SK-N-SH treated with all-trans-retinoic acid at 6 μM for 48 hours (cell line): ENCODE measurements around the gene PFKP.

Experiments
- ATAC-seq: fragments of 200-7000 bp; cut with Tn5 transposase; 3 replicates; pipeline ENCODE4 v1.9.1; 2020; ENCODE audit warnings: mild to moderate bottlenecking, moderate library complexity
- ARNTL ChIP-seq: fragments of 450-650 bp; formaldehyde crosslinking; IDR thresholded peaks from 2 replicates; pipeline ENCODE4 v1.5.0; 2020; ENCODE audit warnings: low read depth, mild to moderate bottlenecking, moderate library complexity, borderline replicate concordance
- BACH2 ChIP-seq: fragments of 250-450 bp; sonication (Bioruptor Pico); IDR thresholded peaks from 2 replicates; pipeline ENCODE4 v1.9.0; 2021; ENCODE audit warnings: mild to moderate bottlenecking, borderline replicate concordance
- CSDC2 ChIP-seq: fragments of 250-450 bp; sonication (Bioruptor Pico); IDR thresholded peaks from 2 replicates; pipeline ENCODE4 v1.5.0; 2020; ENCODE audit warnings: mild to moderate bottlenecking, moderate library complexity
- ESRRG ChIP-seq: fragments of 250-450 bp; sonication (Bioruptor Pico); IDR thresholded peaks from 2 replicates; pipeline ENCODE4 v1.6.1; 2021; ENCODE audit warnings: mild to moderate bottlenecking
- GLIS3 ChIP-seq: fragments of 250-450 bp; sonication (Bioruptor Pico); IDR thresholded peaks from 2 replicates; pipeline ENCODE4 v1.5.0; 2020; ENCODE audit warnings: mild to moderate bottlenecking, moderate library complexity
- ISL1 ChIP-seq: fragments of 250-450 bp; sonication (Bioruptor Pico); IDR thresholded peaks from 2 replicates; pipeline ENCODE4 v2.1.2; 2022; ENCODE audit warnings: mild to moderate bottlenecking, moderate library complexity
- OSR1 ChIP-seq: fragments of 250-450 bp; sonication (Bioruptor Pico); IDR thresholded peaks from 2 replicates; pipeline ENCODE4 v1.8.0; 2022; ENCODE audit warnings: moderate library complexity, mild to moderate bottlenecking, inconsistent platforms
- RARB ChIP-seq: fragments of 250-450 bp; sonication (Bioruptor Pico); IDR thresholded peaks from 2 replicates; pipeline ENCODE4 v1.8.0; 2021; ENCODE audit warnings: mild to moderate bottlenecking, moderate library complexity
- SNAI2 ChIP-seq: fragments of 250-450 bp; sonication (Bioruptor Pico); IDR thresholded peaks from 2 replicates; pipeline ENCODE4 v1.5.0; 2020; ENCODE audit warnings: mild to moderate bottlenecking, moderate library complexity
- TCF4 ChIP-seq: fragments of 250-450 bp; sonication (Bioruptor Pico); IDR thresholded peaks from 2 replicates; pipeline ENCODE4 v1.8.0; 2021; ENCODE audit warnings: mild to moderate bottlenecking, moderate library complexity, borderline replicate concordance
- TOX ChIP-seq: fragments of 250-450 bp; sonication (Bioruptor Pico); IDR thresholded peaks from 2 replicates; pipeline ENCODE4 v1.8.0; 2021; ENCODE audit warnings: mild to moderate bottlenecking, moderate library complexity, borderline replicate concordance
- ZC3H10 ChIP-seq: fragments of 250-450 bp; sonication (Bioruptor Pico); IDR thresholded peaks from 2 replicates; pipeline ENCODE4 v1.5.1; 2021; ENCODE audit warnings: mild to moderate bottlenecking, moderate library complexity
- ZFP3 ChIP-seq: fragments of 250-450 bp; sonication (Bioruptor Pico); IDR thresholded peaks from 2 replicates; pipeline ENCODE4 v1.5.0; 2020; ENCODE audit warnings: mild to moderate bottlenecking, moderate library complexity
- ZFP30 ChIP-seq: fragments of 450-650 bp; formaldehyde crosslinking; IDR thresholded peaks from 2 replicates; pipeline ENCODE4 v1.5.0; 2022; ENCODE audit warnings: mild to moderate bottlenecking, moderate library complexity
- ZNF565 ChIP-seq: fragments of 450-650 bp; formaldehyde crosslinking; conservative IDR thresholded peaks from 2 replicates; pipeline ENCODE4 v1.5.0; 2020; ENCODE audit warnings: low read depth, mild to moderate bottlenecking, moderate library complexity
- ZNF70 ChIP-seq: fragments of 450-650 bp; formaldehyde crosslinking; IDR thresholded peaks from 2 replicates; pipeline ENCODE4 v1.5.0; 2020; ENCODE audit warnings: mild to moderate bottlenecking, moderate library complexity
- ZNF8 ChIP-seq: fragments of 450-650 bp; formaldehyde crosslinking; IDR thresholded peaks from 2 replicates; pipeline ENCODE4 v1.5.0; 2020; ENCODE audit warnings: mild to moderate bottlenecking, moderate library complexity
- TF ChIP-seq, protein P1 (sequence below): fragments of 250-450 bp; sonication (Bioruptor Pico); IDR thresholded peaks from 2 replicates; pipeline ENCODE4 v1.8.0; 2020; ENCODE audit warnings: mild to moderate bottlenecking, moderate library complexity, borderline replicate concordance
- TF ChIP-seq, protein P2 (sequence below): fragments of 250-450 bp; sonication (Bioruptor Pico); IDR thresholded peaks from 2 replicates; pipeline ENCODE4 v1.5.0; 2020; ENCODE audit warnings: mild to moderate bottlenecking, moderate library complexity
- TF ChIP-seq, protein P3 (sequence below): fragments of 250-450 bp; sonication (Bioruptor Pico); IDR thresholded peaks from 2 replicates; pipeline ENCODE4 v1.5.1; 2021; ENCODE audit warnings: mild to moderate bottlenecking, moderate library complexity
- TF ChIP-seq, protein P4 (sequence below): fragments of 250-450 bp; sonication (Bioruptor Pico); IDR thresholded peaks from 2 replicates; pipeline ENCODE4 v1.8.0; 2021; ENCODE audit warnings: low read depth, mild to moderate bottlenecking, moderate library complexity, borderline replicate concordance

PFKP gene

DNA sequence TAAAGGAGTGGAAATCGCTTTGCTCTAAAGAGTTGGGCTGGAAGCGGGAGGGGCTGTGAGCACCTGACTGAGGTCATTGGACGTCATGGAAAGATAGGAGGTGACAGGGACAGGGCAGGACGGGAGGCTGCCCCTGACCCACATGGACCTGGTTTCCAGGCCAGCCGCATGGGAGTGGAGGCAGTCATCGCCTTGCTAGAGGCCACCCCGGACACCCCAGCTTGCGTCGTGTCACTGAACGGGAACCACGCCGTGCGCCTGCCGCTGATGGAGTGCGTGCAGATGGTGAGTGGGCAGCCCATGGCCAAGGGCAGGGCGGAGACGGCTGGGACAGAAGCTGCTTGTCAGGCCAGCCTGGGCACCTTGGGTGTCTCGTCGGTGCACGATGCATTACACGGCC is 41.8 kb downstream of the PFKP start:
- no peak for ATAC-seq
- TF ChIP-seq RARB, result no peak
- no peak for TF ChIP-seq CSDC2 (CRISPR knock-in tag)
- no peak for TF ChIP-seq ESRRG (CRISPR knock-in tag)
- TF ChIP-seq TOX (CRISPR knock-in tag), result no peak
- TF ChIP-seq ZNF8, result no peak
- TF ChIP-seq BACH2 (CRISPR knock-in tag), result no peak
- TF ChIP-seq ZNF70 (CRISPR knock-in tag), result no peak

DNA sequence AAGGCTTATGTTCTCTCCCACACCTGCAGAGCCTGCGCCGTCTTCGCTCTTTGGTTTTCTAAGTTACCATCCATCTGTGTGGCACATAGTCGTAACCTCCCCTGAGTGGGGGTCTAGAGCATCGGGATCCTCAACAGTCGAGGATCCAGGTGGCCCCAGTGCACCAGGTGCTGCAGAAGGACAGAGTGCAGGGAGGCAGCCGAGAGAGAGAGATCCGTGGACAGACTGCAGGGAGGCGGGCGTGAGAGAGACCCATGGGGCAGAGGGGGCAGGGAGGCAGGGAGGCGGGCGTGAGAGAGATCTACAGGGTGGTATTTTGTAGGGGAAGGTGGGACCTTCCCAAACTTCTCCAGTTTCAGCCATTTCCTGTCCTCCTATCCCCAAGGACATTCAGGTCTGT is 42.3 kb downstream of the PFKP start:
- TF ChIP-seq ZNF565 (CRISPR knock-in tag), result no peak
- TF ChIP-seq, protein P1, sequence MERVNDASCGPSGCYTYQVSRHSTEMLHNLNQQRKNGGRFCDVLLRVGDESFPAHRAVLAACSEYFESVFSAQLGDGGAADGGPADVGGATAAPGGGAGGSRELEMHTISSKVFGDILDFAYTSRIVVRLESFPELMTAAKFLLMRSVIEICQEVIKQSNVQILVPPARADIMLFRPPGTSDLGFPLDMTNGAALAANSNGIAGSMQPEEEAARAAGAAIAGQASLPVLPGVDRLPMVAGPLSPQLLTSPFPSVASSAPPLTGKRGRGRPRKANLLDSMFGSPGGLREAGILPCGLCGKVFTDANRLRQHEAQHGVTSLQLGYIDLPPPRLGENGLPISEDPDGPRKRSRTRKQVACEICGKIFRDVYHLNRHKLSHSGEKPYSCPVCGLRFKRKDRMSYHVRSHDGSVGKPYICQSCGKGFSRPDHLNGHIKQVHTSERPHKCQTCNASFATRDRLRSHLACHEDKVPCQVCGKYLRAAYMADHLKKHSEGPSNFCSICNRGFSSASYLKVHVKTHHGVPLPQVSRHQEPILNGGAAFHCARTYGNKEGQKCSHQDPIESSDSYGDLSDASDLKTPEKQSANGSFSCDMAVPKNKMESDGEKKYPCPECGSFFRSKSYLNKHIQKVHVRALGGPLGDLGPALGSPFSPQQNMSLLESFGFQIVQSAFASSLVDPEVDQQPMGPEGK (CRISPR knock-in tag), result no peak
- ATAC-seq, result no peak

DNA sequence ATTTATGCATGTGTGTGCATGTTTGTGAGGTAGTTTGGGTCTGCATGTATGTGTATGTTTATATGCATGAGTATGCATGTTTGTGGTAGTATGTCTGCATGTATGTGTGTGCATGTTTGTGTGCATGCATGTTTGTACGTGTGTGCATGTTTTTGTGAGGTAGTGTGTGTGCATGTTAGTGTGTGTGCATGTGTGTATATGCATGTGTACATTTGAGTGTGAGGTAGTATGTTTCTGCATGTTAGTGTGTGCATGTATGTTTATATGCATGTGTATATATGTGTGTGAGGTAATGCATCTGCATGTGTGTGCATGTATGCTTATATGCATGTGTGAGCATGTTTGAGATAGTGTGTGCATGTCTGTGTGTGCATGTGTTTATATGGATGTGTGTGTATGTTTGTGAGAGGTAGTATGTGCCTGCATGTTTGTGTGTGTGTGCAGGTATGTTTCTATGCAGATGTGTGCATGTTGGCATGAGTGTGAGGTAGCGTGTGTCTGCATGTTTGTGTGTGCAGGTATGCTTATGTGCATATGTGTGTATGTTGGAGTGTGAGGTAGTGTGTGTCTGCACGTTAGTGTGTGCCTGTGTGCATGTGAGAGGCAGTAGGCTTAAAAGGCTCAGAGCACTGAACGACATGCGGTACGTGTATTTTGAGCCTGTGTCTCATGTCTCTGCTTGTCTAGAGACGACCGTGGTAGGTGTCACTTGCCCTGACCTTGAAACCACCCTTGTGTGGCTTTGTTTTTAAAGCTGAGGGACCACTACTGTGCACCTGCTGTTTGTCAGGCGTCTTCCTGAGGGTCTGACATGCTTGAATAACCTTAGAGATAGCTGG is 43.7 kb downstream of the PFKP start:
- TF ChIP-seq ZNF70 (CRISPR knock-in tag), result no peak
- no peak for TF ChIP-seq TOX (CRISPR knock-in tag)
- TF ChIP-seq CSDC2 (CRISPR knock-in tag), result no peak
- no peak for TF ChIP-seq BACH2 (CRISPR knock-in tag)
- TF ChIP-seq ESRRG (CRISPR knock-in tag), result no peak
- no peak for TF ChIP-seq TCF4 (CRISPR knock-in tag)
- no peak for TF ChIP-seq ZNF565 (CRISPR knock-in tag)
- TF ChIP-seq GLIS3 (CRISPR knock-in tag), result no peak
- no peak for TF ChIP-seq ZNF8
- TF ChIP-seq ZC3H10 (CRISPR knock-in tag), result no peak
- TF ChIP-seq, protein P2, sequence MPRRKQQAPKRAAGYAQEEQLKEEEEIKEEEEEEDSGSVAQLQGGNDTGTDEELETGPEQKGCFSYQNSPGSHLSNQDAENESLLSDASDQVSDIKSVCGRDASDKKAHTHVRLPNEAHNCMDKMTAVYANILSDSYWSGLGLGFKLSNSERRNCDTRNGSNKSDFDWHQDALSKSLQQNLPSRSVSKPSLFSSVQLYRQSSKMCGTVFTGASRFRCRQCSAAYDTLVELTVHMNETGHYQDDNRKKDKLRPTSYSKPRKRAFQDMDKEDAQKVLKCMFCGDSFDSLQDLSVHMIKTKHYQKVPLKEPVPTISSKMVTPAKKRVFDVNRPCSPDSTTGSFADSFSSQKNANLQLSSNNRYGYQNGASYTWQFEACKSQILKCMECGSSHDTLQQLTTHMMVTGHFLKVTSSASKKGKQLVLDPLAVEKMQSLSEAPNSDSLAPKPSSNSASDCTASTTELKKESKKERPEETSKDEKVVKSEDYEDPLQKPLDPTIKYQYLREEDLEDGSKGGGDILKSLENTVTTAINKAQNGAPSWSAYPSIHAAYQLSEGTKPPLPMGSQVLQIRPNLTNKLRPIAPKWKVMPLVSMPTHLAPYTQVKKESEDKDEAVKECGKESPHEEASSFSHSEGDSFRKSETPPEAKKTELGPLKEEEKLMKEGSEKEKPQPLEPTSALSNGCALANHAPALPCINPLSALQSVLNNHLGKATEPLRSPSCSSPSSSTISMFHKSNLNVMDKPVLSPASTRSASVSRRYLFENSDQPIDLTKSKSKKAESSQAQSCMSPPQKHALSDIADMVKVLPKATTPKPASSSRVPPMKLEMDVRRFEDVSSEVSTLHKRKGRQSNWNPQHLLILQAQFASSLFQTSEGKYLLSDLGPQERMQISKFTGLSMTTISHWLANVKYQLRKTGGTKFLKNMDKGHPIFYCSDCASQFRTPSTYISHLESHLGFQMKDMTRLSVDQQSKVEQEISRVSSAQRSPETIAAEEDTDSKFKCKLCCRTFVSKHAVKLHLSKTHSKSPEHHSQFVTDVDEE (CRISPR knock-in tag), result no peak
- no peak for ATAC-seq

DNA sequence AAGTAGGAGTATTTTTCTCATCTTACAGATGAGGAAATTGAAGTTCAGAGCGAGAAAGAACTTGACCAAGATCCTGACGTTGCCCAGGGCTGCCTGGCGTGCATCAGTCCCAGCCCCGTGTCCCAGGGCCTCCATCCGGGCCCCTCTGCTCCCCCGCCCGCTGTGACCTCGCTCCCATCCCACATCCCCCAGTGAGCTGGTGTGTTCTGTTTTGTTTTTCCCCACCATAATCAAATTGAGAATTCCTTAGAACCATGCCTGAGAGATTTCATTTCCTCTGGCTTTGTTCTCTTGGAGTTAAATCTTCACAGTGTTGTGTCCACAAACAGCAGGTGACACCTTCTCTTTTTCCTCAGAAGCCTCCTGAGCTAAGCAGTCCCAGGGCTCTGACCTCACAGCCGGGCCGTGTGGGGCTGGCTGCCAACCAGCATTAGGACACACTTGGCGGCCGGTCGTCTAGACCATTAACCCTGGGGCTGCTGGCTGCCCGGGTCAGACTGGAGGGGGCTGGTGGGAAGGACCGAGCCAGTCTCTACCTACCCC is 44.3 kb downstream of the PFKP start:
- ATAC-seq, result no peak
- TF ChIP-seq GLIS3 (CRISPR knock-in tag) (no peak), SNAI2 (no peak), ZFP3 (no peak), RARB (no peak), ISL1 (CRISPR knock-in tag) (no peak), ZFP30 (CRISPR knock-in tag) (no peak), BACH2 (CRISPR knock-in tag) (no peak), ZNF70 (CRISPR knock-in tag) (no peak), ZC3H10 (CRISPR knock-in tag) (no peak), ARNTL (CRISPR knock-in tag) (no peak), OSR1 (CRISPR knock-in tag) (no peak), TOX (CRISPR knock-in tag) (no peak), TCF4 (CRISPR knock-in tag) (no peak), ZNF565 (CRISPR knock-in tag) (no peak)
- TF ChIP-seq, protein P2 (CRISPR knock-in tag), result no peak
- TF ChIP-seq, protein P3, sequence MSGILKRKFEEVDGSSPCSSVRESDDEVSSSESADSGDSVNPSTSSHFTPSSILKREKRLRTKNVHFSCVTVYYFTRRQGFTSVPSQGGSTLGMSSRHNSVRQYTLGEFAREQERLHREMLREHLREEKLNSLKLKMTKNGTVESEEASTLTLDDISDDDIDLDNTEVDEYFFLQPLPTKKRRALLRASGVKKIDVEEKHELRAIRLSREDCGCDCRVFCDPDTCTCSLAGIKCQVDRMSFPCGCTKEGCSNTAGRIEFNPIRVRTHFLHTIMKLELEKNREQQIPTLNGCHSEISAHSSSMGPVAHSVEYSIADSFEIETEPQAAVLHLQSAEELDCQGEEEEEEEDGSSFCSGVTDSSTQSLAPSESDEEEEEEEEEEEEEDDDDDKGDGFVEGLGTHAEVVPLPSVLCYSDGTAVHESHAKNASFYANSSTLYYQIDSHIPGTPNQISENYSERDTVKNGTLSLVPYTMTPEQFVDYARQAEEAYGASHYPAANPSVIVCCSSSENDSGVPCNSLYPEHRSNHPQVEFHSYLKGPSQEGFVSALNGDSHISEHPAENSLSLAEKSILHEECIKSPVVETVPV, result no peak
- TF ChIP-seq, protein P4, sequence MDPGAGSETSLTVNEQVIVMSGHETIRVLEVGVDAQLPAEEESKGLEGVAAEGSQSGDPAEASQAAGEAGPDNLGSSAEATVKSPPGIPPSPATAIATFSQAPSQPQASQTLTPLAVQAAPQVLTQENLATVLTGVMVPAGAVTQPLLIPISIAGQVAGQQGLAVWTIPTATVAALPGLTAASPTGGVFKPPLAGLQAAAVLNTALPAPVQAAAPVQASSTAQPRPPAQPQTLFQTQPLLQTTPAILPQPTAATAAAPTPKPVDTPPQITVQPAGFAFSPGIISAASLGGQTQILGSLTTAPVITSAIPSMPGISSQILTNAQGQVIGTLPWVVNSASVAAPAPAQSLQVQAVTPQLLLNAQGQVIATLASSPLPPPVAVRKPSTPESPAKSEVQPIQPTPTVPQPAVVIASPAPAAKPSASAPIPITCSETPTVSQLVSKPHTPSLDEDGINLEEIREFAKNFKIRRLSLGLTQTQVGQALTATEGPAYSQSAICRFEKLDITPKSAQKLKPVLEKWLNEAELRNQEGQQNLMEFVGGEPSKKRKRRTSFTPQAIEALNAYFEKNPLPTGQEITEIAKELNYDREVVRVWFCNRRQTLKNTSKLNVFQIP, result no peak
- TF ChIP-seq, protein P1 (CRISPR knock-in tag), result no peak
